Glutamatergic neuron (in vitro differentiated cells): ENCODE measurements around the gene BLTP3B. TPM values are rescaled to one million over a fixed set of nuclear protein-coding genes. Genes with fewer than 3 reads are reported as not detected.

Experiments
- DNase-seq: peaks from one replicate; pipeline ENCODE4 v3.0.0; 2022
- H3K27ac Mint-ChIP-seq: one replicate; pipeline ENCODE4 v1.8.0; 2020; ENCODE audit warnings: mild to moderate bottlenecking, mixed read lengths, inconsistent platforms; ENCODE audit not compliant: unreplicated experiment
- H3K27me3 Mint-ChIP-seq: one replicate; pipeline ENCODE4 v1.8.0; 2020; ENCODE audit warnings: mild to moderate bottlenecking, moderate library complexity, mixed read lengths, inconsistent platforms; ENCODE audit not compliant: unreplicated experiment
- H3K36me3 Mint-ChIP-seq: one replicate; pipeline ENCODE4 v1.8.0; 2020; ENCODE audit warnings: mild to moderate bottlenecking, mixed read lengths, inconsistent platforms; ENCODE audit not compliant: unreplicated experiment
- H3K4me1 Mint-ChIP-seq: one replicate; pipeline ENCODE4 v1.8.0; 2020; ENCODE audit warnings: mild to moderate bottlenecking, low read depth, mixed read lengths, inconsistent platforms; ENCODE audit not compliant: unreplicated experiment
- H3K4me3 Mint-ChIP-seq: one replicate; pipeline ENCODE4 v1.8.0; 2020; ENCODE audit warnings: mild to moderate bottlenecking, mixed read lengths, inconsistent platforms; ENCODE audit not compliant: unreplicated experiment
- H3K9me3 Mint-ChIP-seq: one replicate; pipeline ENCODE4 v1.8.0; 2020; ENCODE audit warnings: mild to moderate bottlenecking, moderate library complexity, mixed read lengths, inconsistent platforms; ENCODE audit not compliant: unreplicated experiment
- microRNA-seq: library from miRNA; unstranded; fragments of <30 nt; microRNA quantifications from one replicate; pipeline ENCODE4, GENCODE V29; 2020; ENCODE audit not compliant: unreplicated experiment
- total RNA-seq: library from RNA; stranded (reverse); fragmentation: NEBNext Ultra II Directional; extraction: Animal tissue kit (Norgen Biotek cat#: 25700); gene quantifications from one replicate; pipeline ENCODE4 v1.2.1, GENCODE V29; 2021; ENCODE audit not compliant: unreplicated experiment
- TF ChIP-seq, protein P1 (sequence below): fragments of 200-600 bp; sonication (generic); IDR thresholded peaks from one replicate; pipeline ENCODE4 v1.5.0; 2021; ENCODE audit not compliant: partially characterized antibody, unreplicated experiment

The BLTP3B gene
- total RNA-seq, 1 donor from 2014 or later, result 25.7 TPM

DNA sequence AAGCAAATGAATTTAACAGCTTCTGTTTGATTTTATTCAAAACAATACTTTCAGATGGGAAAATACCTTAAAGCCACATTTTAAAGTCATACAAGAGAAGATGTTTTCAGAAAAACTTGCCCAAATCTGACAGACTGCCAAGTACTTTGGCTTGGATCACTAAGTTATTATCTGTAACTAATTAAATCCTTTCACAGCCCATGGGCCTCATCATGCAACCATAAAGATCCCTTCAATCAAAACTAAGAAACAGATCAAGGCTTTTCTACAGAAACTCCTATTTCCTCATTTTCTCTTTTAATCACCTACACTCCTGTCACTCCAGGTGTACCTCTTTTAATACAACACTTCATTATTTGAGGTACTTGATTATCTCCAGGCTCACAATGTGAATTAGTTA, 28.1 kb downstream of the BLTP3B start:
- Mint-ChIP-seq H3K27ac (no peak overlapping the region), H3K27me3 (no peaks in the 10 kb centered on the region), H3K4me3 (no peak overlapping the region), H3K36me3 (peaks cover 5% of the 10 kb centered on the region), H3K4me1 (no peaks in the 10 kb centered on the region), H3K9me3 (peaks cover 2% of the 10 kb centered on the region)
- no peak for DNase-seq
- TF ChIP-seq, protein P1, sequence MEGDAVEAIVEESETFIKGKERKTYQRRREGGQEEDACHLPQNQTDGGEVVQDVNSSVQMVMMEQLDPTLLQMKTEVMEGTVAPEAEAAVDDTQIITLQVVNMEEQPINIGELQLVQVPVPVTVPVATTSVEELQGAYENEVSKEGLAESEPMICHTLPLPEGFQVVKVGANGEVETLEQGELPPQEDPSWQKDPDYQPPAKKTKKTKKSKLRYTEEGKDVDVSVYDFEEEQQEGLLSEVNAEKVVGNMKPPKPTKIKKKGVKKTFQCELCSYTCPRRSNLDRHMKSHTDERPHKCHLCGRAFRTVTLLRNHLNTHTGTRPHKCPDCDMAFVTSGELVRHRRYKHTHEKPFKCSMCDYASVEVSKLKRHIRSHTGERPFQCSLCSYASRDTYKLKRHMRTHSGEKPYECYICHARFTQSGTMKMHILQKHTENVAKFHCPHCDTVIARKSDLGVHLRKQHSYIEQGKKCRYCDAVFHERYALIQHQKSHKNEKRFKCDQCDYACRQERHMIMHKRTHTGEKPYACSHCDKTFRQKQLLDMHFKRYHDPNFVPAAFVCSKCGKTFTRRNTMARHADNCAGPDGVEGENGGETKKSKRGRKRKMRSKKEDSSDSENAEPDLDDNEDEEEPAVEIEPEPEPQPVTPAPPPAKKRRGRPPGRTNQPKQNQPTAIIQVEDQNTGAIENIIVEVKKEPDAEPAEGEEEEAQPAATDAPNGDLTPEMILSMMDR, result no peak

DNA sequence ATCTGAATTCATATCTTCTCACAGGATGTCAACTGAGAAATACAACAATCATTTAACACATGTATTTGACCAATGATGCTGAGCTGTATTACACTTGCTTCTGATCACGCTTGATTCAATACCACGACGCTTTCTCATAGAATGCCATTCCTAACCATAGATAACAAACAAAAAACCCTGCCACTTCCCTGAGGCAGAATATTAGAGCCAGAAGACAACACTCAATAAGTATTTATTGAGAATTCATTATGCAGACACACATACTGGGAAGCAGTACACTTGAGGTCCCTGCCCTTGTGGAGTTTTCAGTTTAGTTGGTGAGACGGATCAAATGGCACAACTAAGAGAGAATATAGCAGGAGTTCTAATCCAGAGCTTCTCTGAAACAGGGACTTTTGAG, 32.4 kb downstream of the BLTP3B start:
- TF ChIP-seq, protein P1, result no peak
- no peak overlapping the region for H3K27ac Mint-ChIP-seq

DNA sequence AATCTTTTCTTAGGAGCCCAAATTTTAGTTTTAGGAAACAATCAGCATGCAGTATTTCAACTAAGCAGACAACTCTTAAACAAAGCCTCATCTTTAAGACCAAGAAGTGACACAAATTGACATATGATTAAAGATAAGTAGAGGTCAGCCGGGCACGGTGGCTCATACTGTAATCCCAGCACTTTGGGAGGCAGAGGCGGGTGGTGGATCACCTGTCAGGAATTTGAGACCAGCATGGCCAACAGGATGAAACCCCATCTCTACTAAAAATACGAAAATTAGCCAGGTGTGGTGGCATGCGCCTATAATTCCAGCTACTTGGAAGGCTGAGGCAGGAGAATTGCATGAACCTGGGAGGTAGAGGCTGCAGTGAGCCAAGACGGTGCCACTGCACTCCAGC, 35.8 kb downstream of the BLTP3B start:
- Mint-ChIP-seq H3K36me3 (peaks cover 11% of the 10 kb centered on the region), H3K9me3 (peaks cover 2% of the 10 kb centered on the region), H3K27ac (no peak overlapping the region), H3K27me3 (peaks cover 2% of the 10 kb centered on the region), H3K4me1 (no peaks in the 10 kb centered on the region), H3K4me3 (no peak overlapping the region)
- no peak for DNase-seq
- TF ChIP-seq, protein P1, result no peak

More for the DNA sequence above, 32.4 kb downstream of the BLTP3B start:
- no peak overlapping the region for H3K4me3 Mint-ChIP-seq
- no peaks in the 10 kb centered on the region for H3K4me1 Mint-ChIP-seq
- H3K36me3 Mint-ChIP-seq, result peaks cover 11% of the 10 kb centered on the region
- peaks cover 2% of the 10 kb centered on the region for H3K9me3 Mint-ChIP-seq
- peaks cover 2% of the 10 kb centered on the region for H3K27me3 Mint-ChIP-seq
- no peak for DNase-seq

DNA sequence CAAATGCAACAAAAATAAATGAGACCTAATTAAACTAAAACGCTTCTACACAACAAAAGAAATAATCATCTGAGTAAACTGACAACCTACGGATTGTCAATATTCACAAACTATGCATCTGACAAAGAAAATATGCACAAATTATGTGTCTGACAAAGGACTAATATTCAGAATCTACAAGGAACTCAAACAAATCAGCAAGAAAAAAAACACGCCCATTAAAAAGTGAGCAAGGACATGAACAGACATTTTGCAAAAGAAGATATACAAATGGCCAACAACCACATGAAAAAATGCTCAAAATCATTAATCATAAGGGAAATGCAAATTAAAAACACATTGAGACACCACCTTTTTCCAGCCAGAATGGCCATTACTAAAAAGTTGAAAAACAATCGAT, 37.0 kb downstream of the BLTP3B start:
- H3K27ac Mint-ChIP-seq, result no peak overlapping the region
- peaks cover 2% of the 10 kb centered on the region for H3K9me3 Mint-ChIP-seq
- H3K4me3 Mint-ChIP-seq, result no peak overlapping the region
- TF ChIP-seq, protein P1, result no peak
- no peaks in the 10 kb centered on the region for H3K4me1 Mint-ChIP-seq
- peaks cover 11% of the 10 kb centered on the region for H3K36me3 Mint-ChIP-seq
- DNase-seq, result no peak
- H3K27me3 Mint-ChIP-seq, result peaks cover 2% of the 10 kb centered on the region

DNA sequence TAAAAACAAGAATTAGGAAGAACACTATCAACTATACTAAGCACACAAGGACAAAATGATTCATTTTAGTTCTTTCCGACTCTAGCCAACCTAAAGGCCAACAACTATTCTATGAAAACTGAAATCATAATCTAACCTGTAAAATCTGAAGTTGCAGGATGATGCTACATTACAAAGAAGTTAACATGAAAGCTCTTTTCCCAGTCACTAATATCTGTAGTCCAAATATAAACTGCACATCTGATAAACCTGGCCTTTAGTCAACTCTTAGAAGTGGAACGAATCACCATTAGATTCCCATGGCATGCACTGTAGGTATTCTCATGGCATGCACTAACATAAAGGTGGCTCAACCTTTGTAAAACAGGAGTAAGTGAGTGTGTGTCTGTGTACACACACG, 41.7 kb downstream of the BLTP3B start:
- TF ChIP-seq, protein P1, result no peak
- H3K9me3 Mint-ChIP-seq, result no peaks in the 10 kb centered on the region
- no peak overlapping the region for H3K4me3 Mint-ChIP-seq
- no peak overlapping the region for H3K27ac Mint-ChIP-seq
- H3K36me3 Mint-ChIP-seq, result no peaks in the 10 kb centered on the region
- no peaks in the 10 kb centered on the region for H3K27me3 Mint-ChIP-seq
- DNase-seq, result no peak
- H3K4me1 Mint-ChIP-seq, result no peaks in the 10 kb centered on the region

Small RNA genes lying within 50 kb of the gene (microRNA-seq; reads per million reads assigned to microRNA genes)
- not detected for gene MIR1827

Other genes with a start within 250 kb of the BLTP3B start
- 11.3 TPM for gene ANKS1B, start 157.9 kb downstream of the BLTP3B start, total RNA-seq
- 36.0 TPM for gene ACTR6, start 57.9 kb upstream of the BLTP3B start, total RNA-seq
- 2.0 TPM for gene DEPDC4, start 124.2 kb upstream of the BLTP3B start, total RNA-seq
- gene SCYL2, start 124.3 kb upstream of the BLTP3B start, total RNA-seq, result 106 TPM
- gene SLC17A8, start 214.2 kb upstream of the BLTP3B start, total RNA-seq, result 0.25 TPM